Activated CD4-positive, alpha-beta T cell treated with anti-CD3 and anti-CD28 coated beads, Interleukin-2, amount 50 U/mL, for 24 hours (primary cell): ENCODE results near the gene TDRD9.

Experiments
- DNase-seq, 2 donors: peaks; one replicate each; pipeline ENCODE4 v3.0.0-alpha.2; 2020; ENCODE audit warnings: low read depth in 1 of 2, low spot score in 1 of 2

Gene TDRD9

GRCh38 chr14:104090071-104090748 is 162.0 kb downstream of the TDRD9 start:
- no peak for DNase-seq

- DNase-seq: no peak
Observed at GRCh38 chr14:104091061-104091926, 163.0 kb downstream of the TDRD9 start.

DNA sequence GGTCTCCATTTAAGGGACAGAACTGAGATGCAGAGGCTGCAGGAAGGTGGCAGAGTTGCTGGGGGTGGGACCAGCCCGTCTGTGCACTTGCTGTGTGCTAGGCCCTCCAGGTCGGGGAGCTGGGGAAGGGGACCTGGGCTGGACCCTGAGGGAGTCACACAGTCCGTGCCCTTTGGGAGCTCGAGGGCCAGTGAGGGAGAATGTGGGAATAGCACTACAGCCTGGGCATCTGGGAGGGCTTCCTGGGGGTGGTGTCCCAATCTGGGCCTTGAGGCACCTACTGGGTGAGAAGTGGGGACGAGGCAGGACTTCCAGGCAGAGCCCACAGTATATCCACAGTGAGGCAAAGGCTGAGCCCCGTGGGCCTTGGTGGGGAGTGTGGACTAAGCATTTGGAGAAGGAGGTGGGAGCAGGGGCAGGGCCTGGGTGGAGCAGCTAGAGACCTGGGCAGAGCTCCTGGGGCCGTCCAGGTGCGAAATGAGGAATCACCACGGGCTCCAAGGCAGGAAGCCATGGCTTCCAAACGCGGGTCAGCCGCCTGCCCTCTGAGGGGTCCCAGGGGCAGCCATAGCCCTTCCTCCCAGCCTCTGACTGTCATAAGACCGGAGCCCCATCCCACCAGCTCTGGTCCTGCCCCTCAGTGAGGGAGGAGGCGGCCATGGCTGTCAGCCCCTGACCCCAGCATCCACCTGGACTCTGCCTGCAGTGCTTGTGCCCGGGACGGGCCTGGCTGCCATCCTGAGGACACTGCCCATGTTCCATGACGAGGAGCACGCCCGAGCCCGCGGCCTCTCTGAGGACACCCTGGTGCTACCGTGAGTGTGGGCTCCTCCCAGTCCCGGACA is 163.9 kb downstream of the TDRD9 start:
- DNase-seq: no peak

- no peak for DNase-seq
Observed at GRCh38 chr14:104092931-104093365, 164.7 kb downstream of the TDRD9 start.

DNA sequence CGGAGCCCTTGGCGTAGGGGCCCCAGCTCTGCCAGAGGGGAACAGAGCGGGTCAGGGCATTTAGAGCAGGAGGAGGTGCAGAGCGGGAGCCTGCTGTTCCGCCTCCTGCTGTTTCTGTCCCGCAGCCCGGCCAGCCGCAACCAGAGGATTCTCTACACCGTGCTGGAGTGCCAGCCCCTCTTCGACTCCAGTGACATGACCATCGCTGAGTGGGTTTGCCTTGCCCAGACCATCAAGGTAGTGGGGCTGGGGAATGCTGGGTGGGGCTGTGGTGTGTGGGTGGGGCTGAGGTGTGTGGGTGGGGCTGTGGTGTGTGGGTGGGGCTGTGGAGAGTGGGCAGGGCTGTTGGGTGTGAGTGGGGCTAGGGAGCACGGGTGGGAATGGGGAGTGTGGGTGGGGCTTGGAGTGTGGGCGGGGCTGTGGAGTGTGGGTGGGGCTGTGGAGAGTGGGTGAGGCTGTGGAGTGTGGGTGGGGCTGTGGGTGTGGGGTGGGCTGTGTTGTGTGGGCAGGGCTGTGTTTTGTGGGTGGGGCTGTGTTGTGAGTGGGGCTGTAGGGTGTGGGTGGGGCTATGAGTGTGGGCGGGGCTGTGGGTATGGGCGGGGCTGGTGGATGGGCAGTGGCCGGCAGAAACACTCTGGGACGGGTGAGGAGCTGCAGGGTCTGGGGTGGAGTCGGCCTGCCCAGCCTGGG is 165.3 kb downstream of the TDRD9 start:
- DNase-seq: no peak

- no peak for DNase-seq
Observed at GRCh38 chr14:104094056-104094708, 165.9 kb downstream of the TDRD9 start.

DNA sequence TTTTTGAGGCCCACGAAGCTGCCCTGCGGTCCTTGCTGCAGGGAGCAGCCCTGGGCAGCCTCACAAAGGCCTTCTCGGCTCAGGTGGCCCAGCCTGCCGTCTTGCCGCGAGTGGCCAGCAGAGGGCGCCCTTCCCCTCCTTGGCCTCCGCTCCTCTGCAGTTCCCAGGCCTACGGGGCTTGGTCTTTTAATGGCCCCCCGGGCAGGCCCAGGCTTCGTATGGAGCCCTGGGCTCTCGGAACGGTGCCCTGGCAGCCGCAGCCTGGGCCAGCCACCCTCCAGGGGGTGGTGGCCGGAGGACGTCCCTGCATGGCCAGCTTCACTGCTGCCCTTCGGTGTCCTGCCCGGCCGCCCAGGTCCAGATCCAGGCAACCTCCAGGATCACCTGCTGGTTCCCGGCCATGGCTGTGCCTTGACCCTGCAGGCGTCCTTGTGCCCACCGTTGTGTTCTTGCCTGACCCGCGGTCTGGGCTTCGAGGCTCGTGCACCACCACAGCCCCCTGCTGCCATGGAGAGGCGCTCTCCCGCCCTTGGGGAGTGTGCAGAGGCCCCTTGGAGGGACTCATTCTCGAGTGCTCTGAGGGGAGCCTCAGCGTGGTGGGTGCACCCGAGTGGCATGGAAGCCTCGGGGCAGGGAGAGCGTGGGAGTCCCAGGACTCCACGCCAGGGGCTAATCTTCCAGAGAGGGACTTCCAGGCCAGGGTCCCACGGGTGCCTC is 166.6 kb downstream of the TDRD9 start:
- DNase-seq: peak; percentile 65 to 66

DNA sequence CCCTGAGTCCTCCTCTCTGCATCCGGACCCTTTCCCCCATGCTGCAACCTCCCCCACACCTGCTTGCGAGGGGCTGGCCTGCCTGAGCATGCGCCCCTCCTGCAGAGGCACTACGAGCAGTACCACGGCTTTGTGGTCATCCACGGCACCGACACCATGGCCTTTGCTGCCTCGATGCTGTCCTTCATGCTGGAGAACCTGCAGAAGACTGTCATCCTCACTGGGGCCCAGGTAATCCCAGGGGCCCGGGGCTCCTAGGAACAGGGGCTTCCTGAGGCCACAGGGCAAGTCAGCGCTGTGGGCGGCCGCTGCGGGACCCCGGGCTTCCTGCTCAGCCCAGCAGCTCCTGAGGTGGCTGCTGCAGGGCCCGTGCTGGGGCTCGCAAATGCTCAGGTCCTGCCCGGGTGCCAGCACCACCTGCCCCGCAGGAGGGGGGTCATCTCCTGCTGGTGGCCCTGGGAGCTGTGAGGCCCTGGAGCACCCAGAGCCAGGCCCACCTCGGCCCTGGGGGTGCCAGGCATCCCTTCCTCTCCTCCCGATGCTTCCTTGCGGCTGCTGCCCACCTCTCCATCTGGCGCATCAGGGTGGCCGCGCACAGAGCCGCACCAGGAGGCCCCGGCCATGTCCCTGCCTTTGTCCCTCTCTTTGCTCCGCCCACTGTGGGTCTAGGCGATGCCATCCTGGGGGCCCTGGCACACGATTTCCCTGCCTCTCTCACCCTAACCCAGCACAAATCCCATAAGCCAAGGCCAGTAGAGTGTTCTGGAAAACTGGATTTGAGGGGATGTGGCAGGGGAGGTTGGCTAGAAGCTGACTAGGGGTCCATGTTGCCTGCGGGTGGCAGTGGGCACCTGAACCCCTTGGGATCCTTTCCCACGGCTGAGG is 167.4 kb downstream of the TDRD9 start:
- DNase-seq: no peak

DNA sequence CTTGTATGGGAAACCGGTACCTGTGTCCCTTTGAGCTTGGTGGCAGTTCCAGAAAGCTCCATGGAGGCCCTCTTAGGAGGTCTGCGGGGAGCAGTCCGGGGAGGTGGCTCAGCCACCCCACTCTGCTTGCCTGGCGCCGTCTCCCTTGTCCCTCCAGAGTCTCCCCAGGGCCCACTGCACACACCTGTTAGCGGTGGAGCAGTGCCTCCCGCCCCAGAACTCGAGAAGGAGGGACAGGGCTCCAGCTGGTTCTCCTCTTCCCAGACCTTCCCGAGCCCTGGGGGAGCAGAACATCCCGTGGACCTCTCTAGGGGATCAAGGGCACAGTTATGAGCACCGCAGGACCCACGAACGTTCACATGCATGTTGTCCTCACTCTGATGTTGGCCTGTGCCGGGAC is 168.1 kb downstream of the TDRD9 start:
- no peak for DNase-seq

DNA sequence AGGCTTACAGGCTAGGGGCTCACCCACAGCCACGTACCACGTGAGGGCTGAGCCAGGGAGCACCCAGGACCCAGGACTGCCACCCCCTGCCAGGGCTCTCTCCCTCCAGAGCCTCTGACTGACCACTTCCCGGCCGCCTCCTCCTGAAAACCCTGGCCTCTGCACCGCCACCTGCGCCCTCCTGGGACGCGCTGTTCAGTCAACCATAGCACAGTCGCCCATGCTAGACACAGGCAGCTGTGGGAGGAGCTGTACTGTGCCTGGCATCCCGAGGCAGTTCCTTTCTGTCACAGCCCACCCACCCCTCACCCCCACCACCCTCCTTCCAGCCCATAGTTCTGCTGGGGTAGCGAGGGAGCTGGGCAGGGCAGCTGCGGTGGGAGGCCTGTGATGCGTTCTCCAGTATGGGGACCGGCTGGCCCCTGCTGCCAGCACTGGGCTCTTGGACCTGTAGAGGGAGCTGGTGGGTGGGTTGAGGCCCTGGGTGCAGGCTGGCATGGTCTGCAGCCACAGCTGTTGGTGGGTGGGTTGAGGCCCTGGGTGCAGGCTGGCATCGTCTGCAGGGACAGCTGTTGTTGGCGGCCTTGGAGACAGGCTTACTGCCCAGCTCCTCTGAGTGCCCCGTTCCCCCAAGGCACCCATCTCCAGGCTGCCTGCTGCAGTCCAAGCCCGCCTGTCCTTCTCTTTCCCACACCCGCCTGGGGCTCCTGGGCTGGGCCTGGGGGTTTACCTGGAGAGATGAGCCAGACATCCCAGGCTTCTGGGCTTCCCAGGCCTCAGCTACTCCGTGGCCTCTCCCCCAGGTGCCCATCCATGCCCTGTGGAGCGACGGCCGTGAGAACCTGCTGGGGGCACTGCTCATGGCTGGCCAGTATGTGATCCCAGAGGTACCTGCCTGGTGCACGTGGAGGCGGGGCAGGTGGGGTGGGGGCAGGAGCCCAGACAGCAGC is 168.8 kb downstream of the TDRD9 start:
- DNase-seq: no peak

DNA sequence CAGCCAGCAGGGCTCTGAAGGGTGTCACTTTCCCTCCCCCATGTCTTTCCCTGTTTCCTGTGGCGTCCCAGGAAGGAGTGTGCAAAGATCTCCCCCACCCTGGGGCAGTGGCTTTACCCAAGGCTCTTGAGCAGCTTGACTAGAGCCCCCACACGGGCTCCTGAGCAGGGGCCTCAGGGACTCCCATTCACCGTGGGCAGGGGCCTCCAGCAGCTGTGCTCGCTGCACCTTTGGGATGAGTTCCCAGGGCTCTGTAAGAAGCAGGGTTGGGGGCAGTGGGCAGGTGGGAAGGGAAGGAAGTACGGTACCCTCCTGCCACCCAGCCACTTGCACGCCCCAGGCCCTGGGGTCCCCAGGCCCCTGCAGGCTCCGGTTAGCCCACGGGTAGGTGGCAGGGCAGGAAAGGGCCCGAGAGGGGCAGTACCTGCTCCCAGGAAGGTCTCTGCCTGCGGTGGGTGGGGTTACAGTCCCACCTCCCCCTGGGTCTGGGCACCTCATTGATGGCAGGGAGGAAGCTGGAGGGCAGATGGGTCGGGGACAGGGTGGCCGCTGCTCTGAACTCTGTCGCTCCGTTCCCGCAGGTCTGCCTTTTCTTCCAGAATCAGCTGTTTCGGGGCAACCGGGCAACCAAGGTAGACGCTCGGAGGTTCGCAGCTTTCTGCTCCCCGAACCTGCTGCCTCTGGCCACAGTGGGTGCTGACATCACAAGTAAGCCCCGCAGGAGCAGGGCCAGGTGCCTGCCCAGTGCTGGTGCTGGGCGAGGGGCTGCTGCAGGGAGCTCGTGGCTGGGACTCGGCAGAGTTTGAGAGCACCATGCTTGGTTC is 170.2 kb downstream of the TDRD9 start:
- no peak for DNase-seq

GRCh38 chr14:104099096-104100041 is 171.1 kb downstream of the TDRD9 start:
- DNase-seq: no peak

DNA sequence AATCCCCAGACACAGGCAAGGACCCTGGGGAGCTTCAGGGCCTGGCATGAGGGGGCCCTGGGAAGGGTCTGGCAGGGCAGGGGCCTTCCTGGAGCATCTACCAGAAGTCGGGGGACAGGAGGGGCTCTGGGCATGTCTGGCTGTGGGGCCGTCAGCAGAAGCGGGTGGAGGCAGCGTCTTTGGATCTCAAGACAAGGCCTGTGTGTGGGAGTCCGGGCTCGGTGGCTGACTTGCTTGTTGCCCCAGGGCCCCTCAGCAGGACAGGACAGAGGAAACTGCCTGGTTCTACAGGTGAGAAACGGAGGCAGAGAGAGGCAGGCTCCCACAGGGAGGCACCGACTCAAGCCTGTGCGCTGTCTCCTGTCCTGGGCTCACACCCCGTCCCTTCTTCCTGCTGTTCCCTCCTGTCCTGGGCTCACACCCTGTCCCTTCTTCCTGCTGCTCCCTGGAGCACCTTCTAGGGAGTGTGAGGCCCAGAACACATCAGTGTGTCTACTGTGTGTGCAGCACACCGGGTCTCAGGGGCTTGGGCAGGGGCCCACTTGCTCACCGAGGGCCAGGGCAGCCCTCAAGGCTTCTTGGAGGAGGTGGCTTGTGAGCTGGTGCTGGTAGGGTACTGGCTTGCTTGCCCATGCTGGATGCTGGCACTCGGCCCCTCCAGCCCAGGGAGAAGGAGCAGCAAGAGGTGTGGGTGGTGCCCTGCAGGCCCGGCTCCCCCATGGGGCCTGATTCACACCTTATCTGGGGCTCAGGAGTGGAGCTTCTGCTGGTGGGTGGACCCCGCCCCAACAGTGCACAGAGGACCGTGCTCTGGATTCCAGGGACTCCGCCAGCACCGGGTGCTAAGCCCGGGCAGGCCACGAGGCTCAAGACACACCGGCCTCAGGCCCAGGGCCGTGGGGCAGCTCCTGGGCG is 172.2 kb downstream of the TDRD9 start:
- no peak for DNase-seq

DNA sequence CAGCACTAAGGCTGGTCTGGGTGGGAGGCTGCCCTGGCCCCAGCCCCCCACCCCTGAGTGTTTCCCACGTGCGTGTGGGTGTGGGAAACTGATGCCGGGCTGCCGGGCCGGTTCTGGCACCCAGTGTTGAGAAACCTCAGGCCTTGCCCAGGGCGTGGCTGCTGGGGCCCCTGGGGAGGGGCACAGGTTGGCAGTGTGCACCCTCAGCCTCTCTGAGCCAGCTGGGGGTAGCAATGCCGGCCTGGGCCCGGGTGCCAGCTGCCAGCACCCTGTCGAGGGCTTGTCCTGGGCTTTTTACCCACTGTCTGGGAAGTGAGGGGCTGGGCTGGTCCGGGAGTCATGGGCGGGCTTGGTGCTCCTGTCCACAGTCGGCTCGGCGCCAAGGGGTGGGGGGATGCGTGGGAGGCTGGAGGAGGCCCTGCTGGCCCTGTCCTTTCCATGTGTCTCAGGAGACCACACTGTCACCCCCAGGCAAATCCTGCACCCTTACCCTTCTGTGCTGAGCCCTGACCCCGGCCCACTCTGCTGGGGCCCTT is 172.9 kb downstream of the TDRD9 start:
- no peak for DNase-seq
